GM12874 (cell line): ENCODE results near the gene DDX52.
A peak's percentile ranks its signal among the peaks of the same experiment; 100 is the strongest.

Source experiments
- CTCF ChIP-seq: IDR thresholded peaks from 2 replicates; pipeline ENCODE4 v1.5.1; 2011; ENCODE audit warnings: low read depth, mild to moderate bottlenecking, control low read depth, low read length, moderate library complexity; ENCODE audit not compliant: insufficient read depth

Gene DDX52

GRCh38 chr17:37609170-37610040 lies 33.8 kb downstream of the DDX52 start, which contains the start of gene SYNRG:
Gene SYNRG, minus strand, starts transcription at chr17:37609418. Its CDS starts 63 bp downstream, at chr17:37609355.
- peak; percentile 52 for TF ChIP-seq CTCF

- no peak for TF ChIP-seq CTCF
Observed at GRCh38 chr17:37608351-37609169, 34.7 kb downstream of the DDX52 start.

- no peak for TF ChIP-seq CTCF
Observed at GRCh38 chr17:37607637-37608331, 35.5 kb downstream of the DDX52 start.

GRCh38 chr17:37605813-37606505 lies 37.3 kb downstream of the DDX52 start:
- no peak for TF ChIP-seq CTCF

- TF ChIP-seq CTCF: no peak
Observed at GRCh38 chr17:37605081-37605480, 38.2 kb downstream of the DDX52 start.

- TF ChIP-seq CTCF: no peak
Observed at GRCh38 chr17:37604556-37604955, 38.7 kb downstream of the DDX52 start.
